Brain microvascular endothelial cell (primary cell): ENCODE data around the gene CLRN2.

ENCODE experiments used
- DNase-seq: peaks from one replicate; pipeline ENCODE4 v3.0.0-alpha.2; 2020
- H3K27ac ChIP-seq: fragments of 250-450 bp; sonication (Bioruptor Pico); 2 replicates; pipeline ENCODE4 v1.5.1; 2020; ENCODE audit warnings: mild to moderate bottlenecking, moderate library complexity
- H3K27me3 ChIP-seq: fragments of 250-450 bp; sonication (Bioruptor Pico); replicated peaks from 2 replicates; pipeline ENCODE4 v1.5.1; 2020; ENCODE audit warnings: mild to moderate bottlenecking
- H3K36me3 ChIP-seq: fragments of 250-450 bp; sonication (Bioruptor Pico); replicated peaks from 2 replicates; pipeline ENCODE4 v1.5.1; 2020; ENCODE audit warnings: mild to moderate bottlenecking
- H3K4me3 ChIP-seq: 2 replicates; pipeline ENCODE4 v1.5.1; 2011; ENCODE audit warnings: low read depth, mild to moderate bottlenecking, control low read depth, low read length, moderate library complexity
- in situ Hi-C: cut with HindIII; loops from 2 replicates; pipeline ENCODE4 v1.10.0; 2017; ENCODE audit warnings: low sequenced_read_pairs, low pct_ligation_motif_present
- TF ChIP-seq, protein P1 (sequence below): IDR thresholded peaks from 2 replicates; pipeline ENCODE4 v1.5.1; 2011; ENCODE audit warnings: low read depth, mild to moderate bottlenecking, moderate library complexity, low read length, control low read depth, inconsistent platforms; ENCODE audit errors: missing control alignments

The CLRN2 gene

DNA sequence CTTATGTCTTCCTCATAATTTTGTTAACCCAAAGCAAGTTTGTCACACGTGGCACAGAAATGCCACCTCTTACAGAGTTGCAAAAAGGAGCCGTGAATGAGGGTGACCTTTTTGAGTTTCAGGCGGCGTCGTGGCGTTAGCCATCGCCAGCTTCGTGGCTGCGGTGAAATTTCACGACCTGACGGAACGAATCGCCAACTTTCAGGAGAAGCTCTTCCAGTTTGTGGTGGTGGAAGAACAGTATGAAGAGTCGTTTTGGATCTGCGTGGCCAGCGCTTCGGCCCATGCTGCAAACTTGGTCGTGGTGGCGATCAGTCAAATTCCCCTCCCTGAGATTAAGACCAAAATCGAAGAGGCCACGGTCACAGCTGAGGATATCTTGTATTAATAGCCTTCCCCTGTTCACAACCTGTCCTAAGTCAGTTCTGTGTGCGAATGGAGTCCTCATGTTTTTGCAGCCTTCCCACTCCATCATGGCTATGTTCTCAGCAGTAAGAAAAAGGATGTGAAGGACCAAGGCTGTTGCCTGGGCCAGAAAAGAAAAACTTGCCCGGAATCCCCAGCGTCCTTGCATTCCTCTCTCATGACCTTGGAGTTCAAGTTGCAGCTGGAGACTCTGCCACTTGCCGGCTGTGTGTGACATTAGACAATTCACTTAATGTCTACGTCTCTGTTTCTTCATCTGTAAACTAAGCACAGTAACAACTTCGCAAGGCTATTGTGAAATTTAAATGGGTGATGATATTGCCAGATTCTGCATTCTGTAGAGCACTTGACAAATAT, 11.9 kb downstream of the CLRN2 start:
- no peak for DNase-seq
- in situ Hi-C loops, result no loop called here
- no peaks in the 10 kb centered on the region for H3K27me3 ChIP-seq

GRCh38 chr4:17528551-17529165, 13.7 kb downstream of the CLRN2 start:
- in situ Hi-C loops, result no loop called here
- TF ChIP-seq, protein P1, sequence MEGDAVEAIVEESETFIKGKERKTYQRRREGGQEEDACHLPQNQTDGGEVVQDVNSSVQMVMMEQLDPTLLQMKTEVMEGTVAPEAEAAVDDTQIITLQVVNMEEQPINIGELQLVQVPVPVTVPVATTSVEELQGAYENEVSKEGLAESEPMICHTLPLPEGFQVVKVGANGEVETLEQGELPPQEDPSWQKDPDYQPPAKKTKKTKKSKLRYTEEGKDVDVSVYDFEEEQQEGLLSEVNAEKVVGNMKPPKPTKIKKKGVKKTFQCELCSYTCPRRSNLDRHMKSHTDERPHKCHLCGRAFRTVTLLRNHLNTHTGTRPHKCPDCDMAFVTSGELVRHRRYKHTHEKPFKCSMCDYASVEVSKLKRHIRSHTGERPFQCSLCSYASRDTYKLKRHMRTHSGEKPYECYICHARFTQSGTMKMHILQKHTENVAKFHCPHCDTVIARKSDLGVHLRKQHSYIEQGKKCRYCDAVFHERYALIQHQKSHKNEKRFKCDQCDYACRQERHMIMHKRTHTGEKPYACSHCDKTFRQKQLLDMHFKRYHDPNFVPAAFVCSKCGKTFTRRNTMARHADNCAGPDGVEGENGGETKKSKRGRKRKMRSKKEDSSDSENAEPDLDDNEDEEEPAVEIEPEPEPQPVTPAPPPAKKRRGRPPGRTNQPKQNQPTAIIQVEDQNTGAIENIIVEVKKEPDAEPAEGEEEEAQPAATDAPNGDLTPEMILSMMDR, result no peak
- H3K27ac ChIP-seq, result no peak overlapping the region
- H3K27me3 ChIP-seq, result no peaks in the 10 kb centered on the region
- no peak overlapping the region for H3K4me3 ChIP-seq
- no peak for DNase-seq
- H3K36me3 ChIP-seq, result no peaks in the 10 kb centered on the region

More for the DNA sequence above, 11.9 kb downstream of the CLRN2 start:
- TF ChIP-seq, protein P1, result no peak
- H3K36me3 ChIP-seq, result no peaks in the 10 kb centered on the region
- H3K27ac ChIP-seq, result no peak overlapping the region
- H3K4me3 ChIP-seq, result no peak overlapping the region

DNA sequence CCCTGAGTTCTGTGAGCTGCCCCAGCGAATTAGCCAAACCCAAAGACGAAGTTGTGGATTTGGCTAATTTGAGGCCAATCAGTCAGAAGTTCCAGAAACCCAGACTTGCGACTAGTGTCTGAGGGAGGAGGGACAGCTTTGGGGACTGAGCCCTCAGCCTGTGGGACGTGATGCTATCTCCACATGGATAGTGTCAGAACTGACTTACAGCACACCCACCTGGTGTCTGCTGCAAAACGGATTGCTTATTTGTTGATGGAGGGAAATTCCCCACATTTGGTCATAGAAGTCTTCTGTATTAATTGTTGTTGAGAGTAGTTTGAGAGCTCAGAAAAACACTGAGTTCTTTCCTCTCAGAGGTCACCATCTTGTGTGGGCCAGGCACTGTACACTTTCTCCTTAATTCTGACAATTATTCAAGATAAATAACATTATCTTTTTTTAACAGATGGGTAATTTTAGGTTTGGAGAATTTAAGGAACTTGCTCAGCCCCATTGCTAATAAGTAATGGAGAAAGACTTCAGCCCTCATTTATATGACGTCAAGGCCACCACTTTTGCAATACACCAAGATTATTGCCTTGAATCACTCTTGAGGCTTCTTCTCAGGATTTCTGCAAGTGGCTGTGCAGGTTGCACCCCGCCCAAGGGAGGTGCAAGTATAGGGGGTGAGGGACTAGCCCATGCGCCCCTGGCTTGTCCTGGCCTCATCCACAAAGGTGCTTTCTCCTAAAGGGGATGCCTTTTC, 16.7 kb downstream of the CLRN2 start:
- DNase-seq, result no peak
- no peak overlapping the region for H3K27ac ChIP-seq
- H3K36me3 ChIP-seq, result no peaks in the 10 kb centered on the region
- in situ Hi-C loops, result no loop called here
- no peak overlapping the region for H3K4me3 ChIP-seq
- no peaks in the 10 kb centered on the region for H3K27me3 ChIP-seq
- TF ChIP-seq, protein P1, result no peak

DNA sequence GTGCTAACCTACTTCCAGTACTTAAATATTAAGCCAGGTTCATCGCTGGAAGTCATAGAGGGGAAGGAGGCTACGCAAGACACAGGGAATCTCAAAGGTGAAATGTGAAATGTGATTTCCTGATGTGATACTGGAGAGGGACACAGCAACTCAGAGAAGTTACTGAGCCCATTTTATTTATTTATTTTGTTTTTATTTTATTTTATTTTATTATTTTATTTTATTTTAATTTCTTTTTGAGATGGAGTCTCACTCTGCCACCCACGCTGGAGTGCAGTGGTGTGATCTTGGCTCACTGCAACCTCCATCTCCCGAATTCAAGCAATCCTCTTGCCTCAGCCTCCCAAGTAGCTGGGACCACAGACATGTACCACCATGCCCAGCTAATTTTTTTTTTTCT, 19.7 kb downstream of the CLRN2 start:
- TF ChIP-seq, protein P1, result no peak
- no peak overlapping the region for H3K27ac ChIP-seq
- in situ Hi-C loops, result no loop called here
- H3K4me3 ChIP-seq, result no peak overlapping the region
- DNase-seq, result no peak
- H3K27me3 ChIP-seq, result no peaks in the 10 kb centered on the region
- H3K36me3 ChIP-seq, result no peaks in the 10 kb centered on the region

- Histone ChIP-seq H3K36me3 (no peaks in the 10 kb centered on the region), H3K4me3 (no peak overlapping the region), H3K27me3 (no peaks in the 10 kb centered on the region), H3K27ac (no peak overlapping the region)
- in situ Hi-C loops, result no loop called here
- TF ChIP-seq, protein P1, result no peak
- no peak for DNase-seq
These were observed 20.3 kb downstream of the CLRN2 start for GRCh38 chr4:17535242-17535641.
